Omental fat pad (tissue), 4 donors: ENCODE results near the gene CUX1. TPM values are rescaled to one million over a fixed set of nuclear protein-coding genes. Genes with fewer than 3 reads are reported as not detected.
A peak's percentile ranks its signal among the peaks of the same experiment; 100 is the strongest.

Experiments used
- ATAC-seq: fragments of 150-250 bp; one replicate; pipeline ENCODE4 v1.9.1; 2016; ENCODE audit warnings: mild to moderate bottlenecking, moderate library complexity; ENCODE audit not compliant: low FRiP score
- DNase-seq: peaks from one replicate; pipeline ENCODE4 v3.0.0-alpha.2; 2019; ENCODE audit warnings: low spot score
- total RNA-seq, 4 donors: library from RNA; depleted of rRNA; stranded (reverse); fragments of >200 nt; gene quantifications; one replicate each; pipeline ENCODE4 v1.1.0, GENCODE V29; 2016
- TF ChIP-seq, protein P1 (sequence below), 3 donors: fragments of 450-650 bp; IDR thresholded peaks; one replicate each; pipeline ENCODE4 v1.5.1; 2016 to 2017; ENCODE audit warnings: antibody characterized with exemption in 3 of 3, mild to moderate bottlenecking in 3 of 3, moderate library complexity in 2 of 3

Gene CUX1
- total RNA-seq, 4 donors from 2014 or later = 67.6 to 141 (median 75.7) TPM

DNA sequence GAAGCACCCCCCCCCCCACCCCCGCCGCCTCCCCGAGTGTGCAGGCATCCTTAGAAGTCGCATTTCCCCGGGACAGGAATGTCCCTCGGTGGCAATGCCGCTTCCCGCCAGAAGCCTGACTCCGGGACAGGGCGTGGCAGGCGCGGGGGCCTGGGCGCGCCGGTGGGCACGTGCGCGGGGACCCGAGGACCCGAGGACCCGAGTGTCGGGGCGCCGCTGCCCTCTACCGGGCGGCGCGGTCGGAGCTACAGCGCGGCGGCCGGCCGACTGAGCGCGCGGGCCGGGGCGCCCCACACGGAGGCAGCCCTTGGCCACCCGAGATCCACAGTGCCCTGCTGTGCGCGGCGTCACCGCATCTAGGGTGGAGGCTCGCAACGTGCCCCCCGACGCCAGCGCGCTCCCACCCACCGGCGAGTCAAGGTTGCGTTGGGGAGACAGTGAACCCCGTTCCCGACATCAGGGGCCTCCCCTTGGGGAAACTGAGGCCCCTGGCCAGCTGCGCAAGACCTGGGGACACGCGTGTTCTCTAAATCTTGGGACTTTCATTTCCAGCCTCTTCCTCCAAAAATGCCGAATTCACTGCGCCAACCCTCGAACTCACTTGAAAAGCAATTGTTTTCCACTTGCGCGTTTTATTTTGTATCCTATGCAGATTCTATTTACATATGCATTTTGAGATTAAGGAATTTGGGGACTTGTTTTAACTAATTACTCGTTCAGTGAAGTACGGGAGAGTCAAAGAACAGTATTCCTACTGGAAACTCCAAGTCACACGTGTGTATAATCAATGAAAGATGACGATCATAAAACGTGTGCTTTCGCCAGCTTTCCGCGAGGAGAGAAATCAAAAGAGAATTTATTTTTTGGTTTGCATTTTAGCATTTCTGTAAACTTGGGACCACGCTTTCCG lies 3.1 kb upstream of the CUX1 start:
- ATAC-seq (peak; percentile 30), DNase-seq (no peak)
- TF ChIP-seq, protein P1, sequence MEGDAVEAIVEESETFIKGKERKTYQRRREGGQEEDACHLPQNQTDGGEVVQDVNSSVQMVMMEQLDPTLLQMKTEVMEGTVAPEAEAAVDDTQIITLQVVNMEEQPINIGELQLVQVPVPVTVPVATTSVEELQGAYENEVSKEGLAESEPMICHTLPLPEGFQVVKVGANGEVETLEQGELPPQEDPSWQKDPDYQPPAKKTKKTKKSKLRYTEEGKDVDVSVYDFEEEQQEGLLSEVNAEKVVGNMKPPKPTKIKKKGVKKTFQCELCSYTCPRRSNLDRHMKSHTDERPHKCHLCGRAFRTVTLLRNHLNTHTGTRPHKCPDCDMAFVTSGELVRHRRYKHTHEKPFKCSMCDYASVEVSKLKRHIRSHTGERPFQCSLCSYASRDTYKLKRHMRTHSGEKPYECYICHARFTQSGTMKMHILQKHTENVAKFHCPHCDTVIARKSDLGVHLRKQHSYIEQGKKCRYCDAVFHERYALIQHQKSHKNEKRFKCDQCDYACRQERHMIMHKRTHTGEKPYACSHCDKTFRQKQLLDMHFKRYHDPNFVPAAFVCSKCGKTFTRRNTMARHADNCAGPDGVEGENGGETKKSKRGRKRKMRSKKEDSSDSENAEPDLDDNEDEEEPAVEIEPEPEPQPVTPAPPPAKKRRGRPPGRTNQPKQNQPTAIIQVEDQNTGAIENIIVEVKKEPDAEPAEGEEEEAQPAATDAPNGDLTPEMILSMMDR (IDR thresholded peaks at IDR 0.05) = no peak

- TF ChIP-seq, protein P1 (IDR thresholded peaks at IDR 0.05) = no peak
- peak; percentile 65 for ATAC-seq
- no peak for DNase-seq
Measured at GRCh38 chr7:101814991-101815825, 2.2 kb upstream of the CUX1 start.

- DNase-seq = no peak
- ATAC-seq = peak; percentile 58
- TF ChIP-seq, protein P1 (IDR thresholded peaks at IDR 0.05) = no peak
Measured at GRCh38 chr7:101815826-101816594, 1.4 kb upstream of the CUX1 start.

GRCh38 chr7:101816595-101817470 lies 593 bp upstream of the CUX1 start:
- DNase-seq (no peak), ATAC-seq (peak; percentile 15)
- TF ChIP-seq, protein P1 (IDR thresholded peaks at IDR 0.05) = no peak

- ATAC-seq (no peak), DNase-seq (no peak)
- TF ChIP-seq, protein P1 (IDR thresholded peaks at IDR 0.05) = no peak
Measured at GRCh38 chr7:101818287-101819071, 1.1 kb downstream of the CUX1 start.
